GM19467 (cell line): Measurements from ENCODE around the gene RCSD1.
"Not testable (repeated sequence)": the region's sequence is repeated elsewhere in the genome, so short reads cannot be mapped to it uniquely, and the experiment has no call there.

Experiments
- ATAC-seq: cut with Tn5 transposase; IDR thresholded peaks from one replicate; pipeline ENCODE4 v1.9.1; 2021; ENCODE audit warnings: mild to moderate bottlenecking, moderate library complexity; ENCODE audit not compliant: unreplicated experiment

The RCSD1 gene

DNA sequence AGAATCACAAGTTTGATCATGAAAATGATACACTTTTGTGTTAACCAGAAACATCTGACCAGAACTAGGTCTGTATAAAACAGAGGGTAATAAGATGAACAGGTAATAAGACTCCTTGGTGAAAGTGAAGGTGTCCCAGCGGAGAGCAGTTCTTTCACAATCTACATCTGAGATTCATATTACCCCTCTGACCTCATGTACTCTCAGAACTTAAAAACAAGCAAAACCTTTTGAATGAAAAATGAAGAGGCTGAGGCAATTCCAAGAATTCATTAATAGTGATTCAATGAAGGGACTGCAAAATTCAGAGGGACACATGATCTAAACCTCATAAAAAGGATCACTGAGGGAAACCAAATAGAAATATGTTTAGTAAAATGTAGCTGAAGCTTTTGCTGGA lies 80.8 kb downstream of the RCSD1 start:
- ATAC-seq: no peak

- no peak for ATAC-seq
These were observed 81.8 kb downstream of the RCSD1 start for GRCh38 chr1:167711797-167712196.

GRCh38 chr1:167713330-167714081 lies 83.5 kb downstream of the RCSD1 start:
- ATAC-seq: no peak

DNA sequence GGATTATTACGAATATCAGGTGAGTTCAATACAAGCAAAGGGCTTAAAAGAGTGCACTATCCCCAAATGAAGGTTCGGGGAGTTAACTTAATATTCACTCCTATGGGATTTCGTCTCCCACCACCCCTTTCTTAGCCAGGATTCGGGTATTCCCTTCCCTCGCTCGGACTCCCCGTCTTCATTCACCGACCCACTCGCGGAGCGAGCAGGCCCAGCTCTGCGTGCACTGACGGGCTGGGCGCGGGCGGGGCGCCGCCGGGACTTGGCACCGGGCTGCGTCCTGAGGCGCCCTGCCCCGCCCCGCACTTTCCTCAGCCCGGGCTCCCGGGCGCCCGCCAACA lies 84.0 kb downstream of the RCSD1 start:
- ATAC-seq: peak; percentile 48

- ATAC-seq: peak; percentile 49
These were observed 84.6 kb downstream of the RCSD1 start for GRCh38 chr1:167714439-167715156.

DNA sequence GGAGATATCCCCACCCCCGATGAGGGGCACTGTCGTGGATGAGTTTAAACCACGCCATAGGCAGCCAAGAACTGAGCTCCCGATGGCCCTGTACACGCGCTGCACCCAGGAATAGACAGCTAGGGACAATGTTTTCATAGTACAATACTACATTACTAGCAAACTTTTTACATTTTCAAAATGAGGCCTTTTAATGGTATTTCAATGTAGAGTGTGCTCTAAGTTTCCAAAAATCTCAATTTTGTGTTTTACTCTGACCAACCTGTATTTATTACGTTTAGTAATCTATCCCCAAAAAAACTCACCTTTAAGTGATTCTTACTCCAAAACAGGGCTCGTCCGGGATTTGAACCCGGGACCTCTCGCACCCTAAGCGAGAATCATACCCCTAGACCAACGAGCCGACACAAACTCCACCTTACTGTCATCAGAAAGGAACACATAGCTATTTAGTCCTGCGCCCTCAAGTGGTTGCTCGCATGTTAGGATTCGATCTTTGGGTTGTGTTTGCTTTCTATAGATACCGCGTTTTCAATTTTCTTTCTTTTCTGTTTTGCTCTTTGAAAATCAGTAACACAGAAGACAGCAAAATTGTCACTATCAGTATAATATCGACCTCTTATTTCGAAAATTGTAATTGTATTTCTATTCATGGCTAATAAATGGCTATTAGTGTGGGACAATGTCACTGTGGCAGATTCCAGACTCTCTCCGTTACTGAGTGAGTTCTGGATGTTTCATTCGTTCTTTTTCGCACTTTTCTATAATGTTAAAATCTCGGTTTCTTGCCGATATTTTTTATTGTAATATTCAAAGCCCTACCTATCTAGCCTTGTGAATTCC lies 85.3 kb downstream of the RCSD1 start:
- peak; percentile 37 for ATAC-seq

DNA sequence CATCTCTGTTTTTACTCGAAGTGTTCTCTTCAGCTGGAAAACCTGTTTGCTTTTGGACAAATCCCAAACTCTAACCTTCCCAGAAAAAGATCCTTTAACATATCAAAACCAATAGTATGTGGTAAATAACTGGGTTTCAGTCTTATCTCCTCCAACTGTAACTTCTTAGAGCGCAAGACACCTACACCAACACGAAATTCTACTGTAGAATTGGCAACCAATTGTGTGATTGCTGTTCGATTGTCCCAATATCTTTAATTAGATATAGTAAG lies 85.9 kb downstream of the RCSD1 start:
- no peak for ATAC-seq

DNA sequence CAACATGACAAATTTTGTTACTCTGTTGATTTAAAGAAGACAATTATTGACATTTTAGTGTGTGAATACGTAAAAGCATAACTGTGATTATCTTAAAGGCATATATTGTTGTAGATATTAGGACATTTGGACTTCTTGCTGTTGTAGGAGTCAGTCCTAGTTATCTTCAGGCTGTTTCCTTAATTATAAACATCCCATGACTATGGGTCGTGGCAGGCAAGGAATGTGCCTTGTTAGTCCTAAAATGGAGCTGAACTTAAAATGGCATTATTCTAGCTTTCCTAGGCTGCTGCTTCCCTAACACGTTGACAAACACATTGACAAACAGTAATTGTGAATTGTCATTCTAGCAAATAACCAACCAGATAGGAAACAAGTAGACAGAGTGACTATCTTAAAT lies 87.3 kb downstream of the RCSD1 start:
- no peak for ATAC-seq

DNA sequence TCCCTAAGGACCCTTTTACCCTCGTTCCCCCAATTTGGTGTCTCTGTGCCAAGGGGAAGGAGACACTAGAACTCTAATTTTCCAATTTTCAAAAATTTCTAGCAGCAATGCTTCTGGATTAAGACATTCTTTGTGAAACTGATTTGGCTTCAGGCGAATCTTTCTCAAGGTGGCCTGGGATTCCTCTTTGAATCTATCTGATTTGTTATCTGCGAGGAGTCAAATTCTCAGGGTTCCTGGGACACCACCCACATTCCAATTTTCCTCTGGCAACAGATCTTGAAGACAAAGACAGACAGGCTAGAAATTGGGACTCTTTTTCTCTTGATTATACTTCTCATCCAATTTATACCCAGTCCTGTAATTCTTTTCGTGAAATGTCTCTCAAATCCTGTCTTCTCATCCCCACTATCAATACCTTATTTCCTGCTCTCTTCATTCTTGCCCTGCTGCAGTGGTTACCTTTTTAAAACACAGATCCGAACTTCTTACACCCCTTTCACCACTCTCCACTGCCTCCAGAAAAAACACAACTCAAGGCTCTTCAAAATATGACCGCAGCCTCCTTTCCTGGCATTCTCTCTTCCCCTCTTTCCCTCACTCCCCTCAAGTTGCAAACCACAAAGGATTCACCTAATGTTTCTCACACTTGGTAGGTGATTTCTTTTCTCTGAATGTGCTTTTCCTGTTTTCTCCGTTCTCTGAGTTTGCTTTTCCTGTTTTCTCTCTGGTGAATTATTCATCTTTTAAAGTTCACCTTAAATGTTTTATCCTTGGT lies 89.1 kb downstream of the RCSD1 start:
- ATAC-seq: no peak

- ATAC-seq: not testable (repeated sequence)
These were observed 89.8 kb downstream of the RCSD1 start for GRCh38 chr1:167719715-167720421.

DNA sequence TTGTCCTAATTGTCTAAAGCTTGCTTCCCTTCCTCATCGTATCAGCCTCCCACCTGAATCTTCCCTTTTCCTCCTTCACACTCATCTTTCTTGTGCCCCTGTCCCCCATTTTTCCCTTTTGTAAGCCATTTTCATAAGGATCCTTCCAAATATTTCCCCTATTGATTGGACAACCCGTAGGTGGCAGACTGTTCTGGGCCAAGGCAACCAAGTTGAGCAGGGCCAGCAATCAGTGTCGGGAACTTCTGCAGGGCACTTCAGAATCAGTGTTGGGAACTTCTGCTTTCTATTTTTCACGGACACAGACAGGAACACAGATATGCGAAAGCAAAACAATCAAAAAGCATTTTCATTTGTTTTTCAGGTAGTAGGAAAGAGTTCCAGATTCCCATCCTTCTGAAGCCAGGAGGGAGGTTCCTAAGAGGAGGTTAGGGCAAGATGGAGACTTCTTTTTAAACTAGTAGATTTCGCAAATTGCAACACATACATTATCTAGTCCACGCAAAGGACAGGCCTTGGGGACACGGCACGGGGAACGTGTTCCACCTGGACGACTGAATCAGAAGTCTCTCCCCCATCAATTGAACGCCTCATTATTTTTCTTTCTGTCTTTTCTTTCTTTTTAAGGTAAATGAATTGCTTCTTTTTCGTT lies 91.1 kb downstream of the RCSD1 start:
- peak; percentile 1 for ATAC-seq

DNA sequence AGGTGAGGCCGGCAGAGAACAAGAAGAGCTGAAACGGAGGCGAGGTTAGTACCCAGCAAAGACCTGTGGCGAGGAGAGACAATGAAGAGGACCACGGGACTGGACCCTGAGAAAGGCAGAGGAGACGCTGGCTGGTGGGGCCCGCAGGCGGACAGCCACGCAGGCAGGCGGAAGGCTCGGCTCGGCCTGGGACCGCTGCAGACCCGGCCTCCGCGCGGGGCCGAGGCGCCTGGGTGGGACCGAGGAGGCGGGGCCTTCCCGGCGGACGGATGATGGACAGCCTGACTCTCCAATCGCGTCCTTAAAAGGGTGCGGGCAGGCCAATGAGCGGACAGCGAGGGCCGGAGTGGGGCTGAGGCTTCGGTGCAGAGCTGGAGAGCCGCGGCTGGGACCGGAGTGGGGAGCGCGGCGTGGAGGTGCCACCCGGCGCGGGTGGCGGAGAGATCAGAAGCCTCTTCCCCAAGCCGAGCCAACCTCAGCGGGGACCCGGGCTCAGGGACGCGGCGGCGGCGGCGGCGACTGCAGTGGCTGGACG lies 91.7 kb downstream of the RCSD1 start, which contains the start of gene MPZL1:
TSS of gene MPZL1 (plus strand) at position 366 of the 535 bp plus-strand sequence. CDS start 170 bp downstream, outside the sequence.
- peak; percentile 91 for ATAC-seq

- ATAC-seq: peak; percentile 29
These were observed 92.3 kb downstream of the RCSD1 start for GRCh38 chr1:167722152-167722869.

GRCh38 chr1:167722870-167723251 lies 92.8 kb downstream of the RCSD1 start:
- ATAC-seq: no peak

GRCh38 chr1:167723707-167724323 lies 93.8 kb downstream of the RCSD1 start:
- no peak for ATAC-seq

- ATAC-seq: no peak
These were observed 96.0 kb downstream of the RCSD1 start for GRCh38 chr1:167726008-167726407.

GRCh38 chr1:167728818-167729410 lies 98.9 kb downstream of the RCSD1 start:
- no peak for ATAC-seq

DNA sequence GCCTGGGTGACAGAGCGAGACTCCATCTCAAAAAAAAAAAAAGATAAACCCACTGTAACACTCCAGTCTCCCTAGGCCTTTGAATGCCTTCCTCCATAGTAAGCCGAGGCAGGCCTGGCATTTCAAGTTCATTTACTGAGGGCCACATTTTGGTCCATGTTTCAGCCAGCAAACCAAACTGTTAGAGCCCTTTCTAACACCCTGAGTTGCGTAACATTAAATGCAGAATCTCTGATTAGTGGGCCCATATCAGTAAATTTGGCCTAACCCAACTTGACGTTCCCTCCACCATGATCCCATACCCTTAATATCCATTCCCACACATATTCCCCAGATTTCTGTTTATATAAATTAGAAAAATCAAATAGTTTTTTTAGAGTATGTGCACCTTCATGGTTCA lies 104.2 kb downstream of the RCSD1 start:
- no peak for ATAC-seq
